Activated B cell treated with CpG ODN at 0.5 μM for 24 hours (primary cell): ENCODE measurements around the gene HSD3B2. TPM values are rescaled to one million over a fixed set of nuclear protein-coding genes. Genes with fewer than 3 reads are reported as not detected.

ENCODE experiments used
- ATAC-seq: fragments of 200-7000 bp; cut with Tn5 transposase; one replicate; pipeline ENCODE4 v1.10.0; 2021; ENCODE audit warnings: low read depth, mild to moderate bottlenecking, moderate library complexity
- CTCF ChIA-PET: fragments of 350-600 bp; sonication (Branson Sonifier 250); formaldehyde crosslinking; loops from one replicate; lab custom pipeline; 2021; ENCODE audit warnings: antibody characterized with exemption; lab: Charles Lee
- POLR2A ChIA-PET: fragments of 350-600 bp; sonication (Branson Sonifier 250); formaldehyde crosslinking; loops from one replicate; lab custom pipeline; 2021; ENCODE audit warnings: antibody characterized with exemption; lab: Charles Lee
- DNase-seq: peaks from one replicate; pipeline ENCODE4 v3.0.0; 2022
- H3K27ac Mint-ChIP-seq: one replicate; pipeline ENCODE4 v1.8.0; 2020; ENCODE audit warnings: mixed read lengths
- H3K27me3 Mint-ChIP-seq: one replicate; pipeline ENCODE4 v1.8.0; 2021; ENCODE audit warnings: mixed read lengths
- H3K36me3 Mint-ChIP-seq: one replicate; pipeline ENCODE4 v1.8.0; 2021; ENCODE audit warnings: low read depth, mixed read lengths
- H3K4me1 Mint-ChIP-seq: one replicate; pipeline ENCODE4 v1.8.0; 2021; ENCODE audit warnings: mixed read lengths
- H3K4me3 Mint-ChIP-seq: one replicate; pipeline ENCODE4 v1.8.0; 2020; ENCODE audit warnings: mild to moderate bottlenecking, mixed read lengths
- H3K9me3 Mint-ChIP-seq: one replicate; pipeline ENCODE4 v1.8.0; 2020; ENCODE audit warnings: mixed read lengths
- CTCF ChIP-seq: fragments of 200-600 bp; IDR thresholded peaks from one replicate; pipeline ENCODE4 v1.8.0; 2022; ENCODE audit warnings: antibody characterized with exemption, mild to moderate bottlenecking
- intact Hi-C: fragments of 100-400 bp; cut with micrococcal nuclease; formaldehyde crosslinking; loops from one replicate; pipeline ENCODE4 v1.15.1; 2024
- total RNA-seq: library from RNA; stranded (reverse); gene quantifications from 2 replicates; pipeline ENCODE4 v1.2.3, GENCODE V29; 2022

Gene HSD3B2
- total RNA-seq, 1 donor from 2014 or later, result not detected

- CTCF ChIA-PET, result no interaction called here
- intact Hi-C loops, result no loop called here
- DNase-seq (no peak), ATAC-seq (no peak)
- no peaks in the 10 kb centered on the region for H3K4me1 Mint-ChIP-seq
- H3K27ac Mint-ChIP-seq, result no peak overlapping the region
- H3K27me3 Mint-ChIP-seq, result peaks cover 2% of the 10 kb centered on the region
- POLR2A ChIA-PET, result no interaction called here
- TF ChIP-seq CTCF, result no peak
- no peaks in the 10 kb centered on the region for H3K9me3 Mint-ChIP-seq
- no peaks in the 10 kb centered on the region for H3K36me3 Mint-ChIP-seq
- H3K4me3 Mint-ChIP-seq, result no peak overlapping the region
These were observed 7.7 kb downstream of the HSD3B2 start for GRCh38 chr1:119422631-119423030.

- ChIA-PET POLR2A (no interaction called here), CTCF (no interaction called here)
- Mint-ChIP-seq H3K4me1 (no peaks in the 10 kb centered on the region), H3K9me3 (no peaks in the 10 kb centered on the region), H3K4me3 (no peak overlapping the region), H3K27me3 (peaks cover 18% of the 10 kb centered on the region), H3K36me3 (no peaks in the 10 kb centered on the region), H3K27ac (no peak overlapping the region)
- ATAC-seq (no peak), DNase-seq (no peak)
- no peak for TF ChIP-seq CTCF
- intact Hi-C loops, result no loop called here
These were observed 14.0 kb downstream of the HSD3B2 start for GRCh38 chr1:119428991-119429390.

DNA sequence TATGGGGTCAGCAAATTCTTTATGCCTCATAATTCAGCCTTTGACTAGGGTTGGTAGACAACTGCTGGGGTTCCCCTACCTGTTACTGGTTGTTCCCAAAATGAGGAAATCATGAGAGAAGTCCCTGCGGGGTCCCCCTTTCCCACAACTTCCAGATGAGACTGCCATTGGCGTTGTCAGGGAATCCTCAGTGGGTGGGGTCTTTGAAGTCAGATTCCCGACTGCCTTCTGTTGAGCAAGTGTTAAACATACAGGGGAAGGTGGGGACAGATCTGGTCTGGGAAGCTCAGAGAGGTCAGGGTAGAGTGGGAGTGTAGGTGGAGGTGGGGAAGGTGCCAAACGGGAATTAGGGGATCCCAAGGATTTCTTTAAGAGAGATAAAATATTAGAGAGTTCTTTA is 14.7 kb downstream of the HSD3B2 start:
- Mint-ChIP-seq H3K4me3 (no peak overlapping the region), H3K9me3 (no peaks in the 10 kb centered on the region), H3K36me3 (no peaks in the 10 kb centered on the region), H3K27me3 (peaks cover 18% of the 10 kb centered on the region), H3K27ac (no peak overlapping the region), H3K4me1 (no peaks in the 10 kb centered on the region)
- ChIA-PET POLR2A (no interaction called here), CTCF (no interaction called here)
- ATAC-seq (no peak), DNase-seq (no peak)
- intact Hi-C loops, result no loop called here
- no peak for TF ChIP-seq CTCF

GRCh38 chr1:119430486-119430885 is 15.5 kb downstream of the HSD3B2 start:
- Mint-ChIP-seq H3K27ac (no peak overlapping the region), H3K36me3 (no peaks in the 10 kb centered on the region), H3K9me3 (no peaks in the 10 kb centered on the region), H3K4me1 (no peaks in the 10 kb centered on the region), H3K27me3 (peaks cover 18% of the 10 kb centered on the region), H3K4me3 (no peak overlapping the region)
- no peak for DNase-seq
- ATAC-seq, result no peak
- ChIA-PET CTCF (no interaction called here), POLR2A (no interaction called here)
- intact Hi-C loops, result no loop called here
- TF ChIP-seq CTCF, result no peak

DNA sequence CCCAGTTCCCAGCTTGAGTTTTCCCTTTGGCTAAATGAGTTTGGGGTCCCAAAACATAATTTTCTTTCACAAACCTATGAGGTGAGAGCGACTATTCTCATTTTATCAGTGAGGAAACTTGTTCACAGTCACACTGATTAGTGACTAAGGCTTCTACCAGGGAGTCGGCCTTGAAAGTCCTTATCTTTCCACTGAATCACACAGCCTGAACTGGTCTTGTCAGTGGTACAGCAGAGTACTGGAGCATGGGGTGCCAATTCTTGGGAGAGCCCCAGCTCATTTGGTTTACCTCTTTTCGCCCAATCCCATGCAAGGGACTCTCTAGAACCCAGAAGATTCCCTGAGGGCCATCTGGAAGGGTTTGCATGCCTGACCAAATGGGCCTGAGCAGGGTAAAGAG is 16.9 kb downstream of the HSD3B2 start:
- intact Hi-C loops, result no loop called here
- ATAC-seq, result no peak
- H3K4me3 Mint-ChIP-seq, result no peak overlapping the region
- DNase-seq, result no peak
- H3K27me3 Mint-ChIP-seq, result peaks cover 18% of the 10 kb centered on the region
- CTCF ChIA-PET, result no interaction called here
- no peak overlapping the region for H3K27ac Mint-ChIP-seq
- no peaks in the 10 kb centered on the region for H3K36me3 Mint-ChIP-seq
- POLR2A ChIA-PET, result no interaction called here
- no peaks in the 10 kb centered on the region for H3K4me1 Mint-ChIP-seq
- no peaks in the 10 kb centered on the region for H3K9me3 Mint-ChIP-seq
- no peak for TF ChIP-seq CTCF
